GM21825 (cell line): ENCODE results near the gene MPPE1.
"Not testable (repeated sequence)": the region's sequence is repeated elsewhere in the genome, so short reads cannot be mapped to it uniquely, and the experiment has no call there.

Source experiments
- ATAC-seq: cut with Tn5 transposase; IDR thresholded peaks from one replicate; pipeline ENCODE4 v1.9.1; 2021; ENCODE audit warnings: mild to moderate bottlenecking, moderate library complexity; ENCODE audit not compliant: unreplicated experiment

MPPE1 gene, protein sequence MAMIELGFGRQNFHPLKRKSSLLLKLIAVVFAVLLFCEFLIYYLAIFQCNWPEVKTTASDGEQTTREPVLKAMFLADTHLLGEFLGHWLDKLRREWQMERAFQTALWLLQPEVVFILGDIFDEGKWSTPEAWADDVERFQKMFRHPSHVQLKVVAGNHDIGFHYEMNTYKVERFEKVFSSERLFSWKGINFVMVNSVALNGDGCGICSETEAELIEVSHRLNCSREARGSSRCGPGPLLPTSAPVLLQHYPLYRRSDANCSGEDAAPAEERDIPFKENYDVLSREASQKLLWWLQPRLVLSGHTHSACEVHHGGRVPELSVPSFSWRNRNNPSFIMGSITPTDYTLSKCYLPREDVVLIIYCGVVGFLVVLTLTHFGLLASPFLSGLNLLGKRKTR

DNA sequence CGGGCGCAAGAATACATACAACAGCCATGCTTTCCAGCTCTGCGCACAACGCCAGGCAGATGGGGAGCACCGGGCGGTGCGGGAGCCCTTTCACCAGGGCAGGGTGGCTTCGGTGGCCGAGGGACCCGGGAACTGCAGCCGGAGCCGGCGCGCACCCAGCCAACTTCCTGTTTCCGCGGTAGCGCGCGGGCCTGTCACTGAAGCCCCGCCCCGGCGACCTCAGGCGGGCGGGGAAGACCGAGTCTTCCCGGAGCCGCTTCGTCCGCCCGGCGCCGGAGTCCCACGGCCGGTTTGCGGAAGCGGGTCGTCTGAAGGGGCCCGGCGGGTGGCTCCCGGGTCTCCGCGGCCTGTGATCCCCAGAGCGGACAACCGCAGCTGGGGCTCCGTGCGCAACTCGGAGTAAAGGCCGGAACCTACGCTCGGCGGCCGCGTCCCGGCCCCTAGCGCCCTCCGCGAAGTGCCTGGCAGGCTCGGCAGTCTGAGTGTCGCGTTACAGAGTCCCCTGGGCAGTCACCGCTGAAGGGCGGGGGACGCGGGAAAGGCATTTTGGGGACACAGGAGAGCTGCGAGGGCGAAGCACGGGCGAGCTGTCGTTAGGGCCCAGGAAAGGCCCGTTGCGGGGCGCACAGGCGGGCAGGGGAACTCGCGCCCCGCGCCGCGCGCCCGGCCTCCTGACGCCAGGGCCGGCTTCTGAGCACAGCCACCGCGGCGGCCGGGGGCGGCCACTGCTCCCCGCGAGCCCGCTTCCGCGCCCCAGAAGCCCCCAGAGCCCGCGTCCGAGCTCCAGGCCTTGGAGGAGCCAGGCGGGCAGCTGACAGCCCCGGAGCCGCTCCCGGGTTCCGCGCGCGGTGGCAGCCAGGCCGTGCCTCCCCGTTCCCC lies at the start of gene MPPE1:
MPPE1 (minus strand) TSS at position 136 of the 879 bp plus-strand sequence. CDS start 11,053 bp downstream, outside the sequence.
- ATAC-seq: peak; percentile 83

- ATAC-seq: no peak
These were observed 49.5 kb upstream of the MPPE1 start for GRCh38 chr18:11957636-11958035.

GRCh38 chr18:11956371-11957308 lies 48.5 kb upstream of the MPPE1 start:
- ATAC-seq: no peak

DNA sequence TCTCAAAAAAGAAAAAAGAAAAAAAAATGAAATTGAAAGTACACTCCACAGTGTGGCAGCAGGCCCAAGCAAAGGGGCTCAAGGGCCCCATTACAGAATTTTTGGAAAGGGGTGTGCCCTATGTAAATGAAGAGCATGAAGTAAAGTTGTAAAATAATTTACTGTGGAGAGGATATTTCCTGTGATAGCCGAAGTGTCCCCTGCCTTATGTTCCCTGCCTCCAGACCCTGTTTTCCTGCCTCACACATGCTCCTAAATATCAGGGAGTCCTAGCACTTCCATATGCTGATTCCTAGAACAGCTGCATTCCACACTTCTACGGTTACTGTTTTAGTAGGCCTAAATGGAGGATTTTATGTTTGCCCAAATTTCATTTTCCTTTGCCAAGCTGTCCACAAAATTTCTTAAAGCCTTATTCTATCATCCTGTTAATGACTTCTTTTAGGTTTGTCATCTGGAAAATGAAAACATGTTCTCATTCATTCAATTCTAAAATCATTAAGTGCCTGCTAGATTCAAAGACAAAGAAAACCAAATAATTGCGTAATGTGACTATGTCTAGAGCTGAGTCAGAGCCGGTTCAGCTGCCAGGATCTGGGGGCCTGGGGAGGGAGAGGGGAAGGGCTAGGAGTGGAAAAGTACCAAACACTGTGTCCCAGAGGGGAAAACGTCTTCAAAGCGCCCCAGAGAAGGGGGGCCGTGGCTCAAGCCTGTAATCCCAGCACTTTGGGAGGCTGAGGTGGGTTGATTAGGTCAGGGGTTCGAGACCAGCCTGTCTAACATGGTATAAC lies 47.3 kb upstream of the MPPE1 start:
- ATAC-seq: no peak

DNA sequence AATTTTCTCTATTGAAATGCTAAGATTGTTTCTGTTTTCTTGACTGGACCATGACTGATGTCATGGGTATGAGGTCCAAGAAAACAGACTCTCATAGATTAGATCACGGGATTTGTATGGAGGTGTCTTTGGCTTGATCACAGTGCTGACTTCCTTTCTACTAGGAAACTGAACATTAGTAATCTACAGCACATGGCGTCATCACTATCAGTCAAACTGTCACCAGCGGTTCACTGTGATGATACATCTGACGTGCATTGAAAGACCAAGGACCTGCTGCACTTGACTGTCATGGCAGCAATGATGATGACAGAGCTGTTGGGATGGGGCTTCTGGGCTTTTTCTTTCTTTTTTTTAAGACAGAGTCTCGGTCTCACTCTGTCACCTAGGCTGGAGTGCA lies 45.0 kb upstream of the MPPE1 start:
- no peak for ATAC-seq

- no peak for ATAC-seq
These were observed 43.3 kb upstream of the MPPE1 start for GRCh38 chr18:11951390-11951851.

- ATAC-seq: no peak
These were observed 42.7 kb upstream of the MPPE1 start for GRCh38 chr18:11950824-11951223.

GRCh38 chr18:11948852-11949523 lies 40.9 kb upstream of the MPPE1 start:
- ATAC-seq: no peak

DNA sequence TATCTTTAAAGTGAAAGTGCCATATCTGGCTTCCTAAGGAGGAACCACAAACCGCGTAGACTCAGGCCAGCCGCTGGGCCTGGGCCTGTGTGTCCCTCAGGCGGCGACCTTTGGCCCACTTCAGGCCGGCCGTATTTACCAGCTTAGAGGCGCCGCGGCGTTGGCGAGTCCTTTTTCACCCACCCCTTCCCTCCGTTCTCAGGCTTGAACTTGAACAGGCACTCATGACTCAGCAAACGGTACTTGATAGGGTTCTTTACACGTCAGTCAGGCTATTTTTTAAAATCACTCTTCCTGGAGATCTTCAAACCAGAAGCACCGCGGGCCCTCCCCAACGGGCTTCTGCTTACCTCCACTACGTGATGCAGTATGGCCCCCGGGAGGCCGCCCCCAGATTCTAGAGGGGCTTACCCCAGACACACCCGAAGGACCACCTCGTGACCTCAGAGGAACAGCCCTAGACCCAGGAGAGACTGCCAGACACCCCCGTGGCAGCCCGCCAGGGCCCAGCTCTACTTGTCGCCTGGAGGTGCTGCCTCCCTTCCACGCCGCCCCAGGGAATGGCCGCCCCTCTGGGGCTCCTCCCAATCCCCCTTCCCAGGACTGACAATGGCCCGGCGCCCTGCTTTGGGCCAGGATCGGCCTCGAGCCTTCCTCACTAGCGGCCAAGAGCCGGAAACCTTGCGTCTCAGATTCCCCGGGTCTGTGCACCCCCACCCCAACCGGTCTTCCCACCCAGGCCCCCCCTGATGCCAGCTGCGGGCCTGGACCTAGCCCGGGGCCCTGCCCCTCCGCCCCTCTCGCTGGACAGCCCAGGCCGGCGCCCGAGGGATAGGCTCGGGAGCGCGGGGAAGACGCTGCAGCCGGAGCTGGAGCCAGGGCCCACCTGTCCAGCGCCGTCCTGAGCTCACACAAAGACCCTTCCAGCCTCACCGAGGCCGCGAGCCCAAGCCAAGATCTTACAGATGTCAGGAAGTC lies 39.4 kb upstream of the MPPE1 start:
- peak; percentile 80 for ATAC-seq

DNA sequence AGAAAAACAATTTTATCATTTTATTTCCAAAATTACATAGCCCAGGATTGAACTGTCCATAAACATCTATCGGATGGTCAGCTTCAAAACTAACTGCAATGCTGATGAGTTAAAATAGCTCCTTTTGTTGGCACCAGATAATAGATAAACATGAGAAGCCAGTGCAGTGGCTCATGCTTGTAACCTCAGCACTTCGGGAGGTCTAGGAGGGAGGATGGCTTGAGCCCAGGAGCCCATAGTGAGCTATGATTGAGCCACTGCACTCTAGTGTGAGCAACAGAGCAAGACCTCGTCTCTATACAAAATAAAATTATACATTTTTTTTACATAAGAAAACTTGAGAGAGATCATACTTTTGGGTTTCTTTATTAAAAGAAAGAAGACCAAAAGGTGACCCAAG lies 38.6 kb upstream of the MPPE1 start:
- ATAC-seq: no peak

DNA sequence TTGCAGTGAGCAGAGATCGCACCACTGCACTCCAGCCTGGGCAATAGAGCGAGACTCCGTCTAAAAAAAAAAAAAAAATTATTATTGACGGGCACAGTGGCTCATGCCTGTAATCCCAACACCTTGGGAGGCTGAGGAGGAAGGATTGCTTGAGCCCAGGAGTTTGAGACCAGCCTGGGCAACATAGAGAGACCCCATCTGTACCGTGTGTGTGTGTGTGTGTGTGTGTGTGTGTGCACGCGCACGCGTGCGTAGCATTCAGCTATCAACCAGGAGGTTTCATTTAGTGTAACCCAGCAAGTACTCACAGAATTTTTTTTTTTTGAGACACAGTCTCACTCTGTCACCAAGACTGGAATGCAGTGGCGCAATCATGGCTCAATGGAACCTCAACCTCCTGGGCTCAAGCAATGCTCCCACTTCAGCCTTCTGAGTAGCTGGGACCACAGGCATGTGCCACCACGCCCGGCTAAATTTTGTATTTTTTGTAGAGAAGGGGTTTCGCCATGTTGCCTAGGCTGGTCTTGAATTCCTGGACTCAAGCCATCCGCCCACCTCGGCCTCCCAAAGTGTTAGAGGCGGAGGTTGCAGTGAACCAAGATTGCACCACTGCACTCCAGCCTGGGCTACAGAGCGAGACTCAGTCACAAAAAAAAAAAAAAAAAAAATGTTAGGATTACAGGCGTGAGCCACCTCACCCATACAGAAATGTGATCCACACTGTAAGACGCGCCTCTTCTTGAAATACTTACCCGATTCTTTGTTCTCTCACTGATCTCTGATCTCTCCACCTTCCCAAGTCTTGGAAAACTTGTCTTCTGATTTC lies 37.9 kb upstream of the MPPE1 start:
- not testable (repeated sequence) for ATAC-seq

DNA sequence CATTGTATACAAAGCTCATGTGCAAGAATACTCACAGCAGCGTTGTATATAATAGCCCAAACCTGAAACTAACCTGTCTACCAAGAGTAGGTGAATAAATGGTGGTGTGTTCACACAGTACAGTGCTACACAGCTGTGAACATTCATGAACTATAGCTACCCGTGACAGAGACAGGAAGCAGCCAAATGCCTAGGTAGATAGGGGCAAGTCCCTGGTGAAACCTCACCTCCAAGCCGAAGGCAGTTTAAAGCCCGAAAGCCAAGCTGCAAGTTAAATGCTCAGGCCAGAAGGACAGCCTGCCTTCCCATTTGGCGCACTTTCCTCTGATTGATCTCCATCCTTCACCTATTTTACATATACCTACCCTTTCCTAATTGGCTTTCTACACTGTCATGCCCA lies 36.7 kb upstream of the MPPE1 start:
- ATAC-seq: no peak

- no peak for ATAC-seq
These were observed 36.1 kb upstream of the MPPE1 start for GRCh38 chr18:11944252-11944651.

DNA sequence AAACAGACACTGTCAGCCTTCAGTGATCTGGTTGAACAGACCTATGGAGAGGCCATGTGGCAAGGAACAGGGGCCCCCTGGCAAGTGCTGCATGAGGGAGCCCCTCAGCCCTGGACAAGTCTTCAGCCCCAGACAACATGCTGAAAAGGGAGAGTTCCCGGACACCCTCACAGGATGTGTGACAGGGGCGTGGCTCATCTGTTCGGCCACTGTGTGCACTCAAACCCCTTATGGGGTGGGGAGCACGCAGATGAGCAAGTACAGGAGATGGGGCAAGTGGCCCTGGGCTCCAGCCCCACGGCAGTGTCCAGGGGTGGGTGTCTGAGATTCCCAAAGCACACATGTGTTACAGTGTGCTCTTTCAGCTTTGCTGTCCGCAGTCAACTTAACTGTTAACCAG lies 35.4 kb upstream of the MPPE1 start:
- ATAC-seq: no peak

- ATAC-seq: no peak
These were observed 32.8 kb upstream of the MPPE1 start for GRCh38 chr18:11940956-11941355.

- no peak for ATAC-seq
These were observed 29.9 kb upstream of the MPPE1 start for GRCh38 chr18:11937874-11938478.

DNA sequence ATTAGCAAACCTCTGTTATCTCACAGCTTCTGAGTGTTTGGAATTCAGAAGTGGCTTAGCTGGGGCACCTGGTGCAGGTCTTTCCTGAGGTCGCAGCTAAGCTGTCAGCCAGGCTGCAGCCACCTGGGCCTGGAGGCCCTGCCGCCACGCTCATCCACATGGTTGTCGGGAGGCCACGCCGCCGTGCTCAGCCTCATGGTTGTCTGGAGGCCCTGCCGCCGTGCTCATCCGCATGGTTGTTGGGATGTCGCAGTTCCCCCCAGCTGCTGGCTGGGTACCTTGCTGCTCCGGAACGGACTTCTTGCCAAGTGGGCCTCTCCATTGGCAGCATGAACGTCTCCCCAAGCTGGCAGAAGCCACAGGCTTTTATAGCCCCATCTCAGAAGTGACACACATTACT lies 24.3 kb upstream of the MPPE1 start:
- no peak for ATAC-seq
